Aorta (tissue), 5 donors: ENCODE results near the gene PPP6R3. TPM values are rescaled to one million over a fixed set of nuclear protein-coding genes. Genes with fewer than 3 reads are reported as not detected.
A peak's percentile ranks its signal among the peaks of the same experiment; 100 is the strongest.

Experiments used
- ATAC-seq: fragments of 200-7000 bp; cut with Tn5 transposase; one replicate; pipeline ENCODE4 v1.9.1; 2022; ENCODE audit warnings: moderate library complexity; ENCODE audit not compliant: low FRiP score
- DNase-seq, 2 donors: peaks; one replicate each; pipeline ENCODE4 v3.0.0-alpha.2; 2020
- H3K27ac ChIP-seq, 2 donors: one replicate each; pipeline ENCODE4 v1.5.1; 2013; ENCODE audit warnings: low read length in 2 of 2, mild to moderate bottlenecking in 2 of 2, moderate library complexity in 2 of 2, control low read depth in 1 of 2, inconsistent platforms in 1 of 2, low read depth in 1 of 2
- H3K27me3 ChIP-seq, 2 donors: one replicate each; pipeline ENCODE4 v1.6.1; 2013; ENCODE audit warnings: control low read depth in 1 of 2, low read length in 1 of 2, mild to moderate bottlenecking in 1 of 2, moderate library complexity in 1 of 2; ENCODE audit not compliant: insufficient read depth in 2 of 2, control insufficient read depth in 1 of 2
- H3K36me3 ChIP-seq, 2 donors: one replicate each; pipeline ENCODE4 v1.6.1; 2013; ENCODE audit warnings: control low read depth in 1 of 2, low read length in 1 of 2, mild to moderate bottlenecking in 1 of 2; ENCODE audit not compliant: insufficient read depth in 2 of 2, control insufficient read depth in 1 of 2
- H3K4me1 ChIP-seq, 2 donors: one replicate each; pipeline ENCODE4 v1.6.1; 2013; ENCODE audit warnings: low read length in 2 of 2, control low read depth in 1 of 2, mild to moderate bottlenecking in 1 of 2, moderate library complexity in 1 of 2; ENCODE audit not compliant: insufficient read depth in 2 of 2, control insufficient read depth in 1 of 2
- H3K4me3 ChIP-seq, 2 donors: one replicate each; pipeline ENCODE4 v1.5.1; 2013; ENCODE audit warnings: low read length in 2 of 2, control low read depth in 1 of 2, mild to moderate bottlenecking in 1 of 2
- H3K9me3 ChIP-seq: one replicate; pipeline ENCODE4 v1.6.1; 2013; ENCODE audit warnings: mild to moderate bottlenecking, low read length; ENCODE audit not compliant: control insufficient read depth
- WGBS, 2 donors: extraction: QIAGEN DNeasy Blood & Tissue Kit; methylation state at CpG; one replicate each; pipeline ENCODE4 v1.1.7; 2013; 5-methylcytosine and 5-hydroxymethylcytosine counted together
- intact Hi-C, 2 donors: fragments of 100-400 bp; cut with DNase I; formaldehyde crosslinking; loops; one replicate each; pipeline versions ENCODE4 v1.14.2 to v1.15.0; 2022
- polyA plus RNA-seq, 2 donors: library from polyadenylated mRNA; stranded (reverse); fragments of 200-250 nt; gene quantifications; one replicate each; pipeline ENCODE4 v1.2.3, GENCODE V29; 2013
- total RNA-seq, 2 donors: library from RNA; stranded (reverse); fragmentation: NEBNext Ultra II Directional; extraction: Animal tissue kit (Norgen Biotek cat#: 25700); gene quantifications; one replicate each; pipeline ENCODE4 v1.2.1, GENCODE V29; 2021
- donor health status: healthy with polysubstance abuse.
- donor health status: Bipolar disorder and iron deficiency.
- donor health status: DM: no; HTN: no; CAD: no.
- donor health status: DM: no; HTN: no; CAD: no.
- donor health status: DM: yes; HTN: yes; CAD: no.

Gene PPP6R3
- total and polyA plus RNA-seq, 4 donors, result 18.8 to 109 (median 65.4) TPM

DNA sequence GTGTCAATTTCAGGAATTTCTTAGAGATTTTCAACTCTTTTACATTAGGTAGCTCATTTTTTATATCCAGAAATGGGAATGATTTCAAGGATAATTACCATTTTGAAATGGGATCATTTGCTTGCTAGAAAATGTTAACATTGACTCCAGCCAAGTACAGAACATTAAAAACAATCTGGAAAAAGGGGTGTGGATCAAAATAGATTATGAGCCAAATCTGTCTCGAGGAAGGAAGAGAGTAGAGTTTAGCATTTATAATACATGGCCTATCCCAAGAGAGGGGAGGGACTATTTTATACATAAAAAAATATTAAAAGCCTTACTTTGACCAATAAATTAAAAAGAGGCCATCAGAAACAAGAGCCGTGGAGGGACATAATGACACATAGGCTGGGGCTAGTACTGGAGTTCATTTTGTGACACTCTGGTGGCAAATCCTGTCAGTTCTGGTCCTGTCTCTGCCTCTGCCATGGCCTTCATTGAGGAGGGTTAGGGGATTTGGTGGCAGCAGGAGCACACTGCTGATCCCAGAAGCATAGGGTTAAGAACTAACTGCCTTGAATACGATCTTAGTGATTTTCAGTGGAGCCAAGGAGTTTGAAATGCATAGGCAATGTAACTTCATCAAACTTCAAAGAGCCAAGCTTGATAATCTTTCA lies 20.4 kb downstream of the PPP6R3 start:
- no peak for DNase-seq
- Histone ChIP-seq H3K27me3 (no peaks in the 10 kb centered on the region), H3K4me1 (peaks cover 3 to 4% of the 10 kb centered on the region in 2 donors), H3K27ac (peak overlapping the region in 1 of 2 donors; percentile 80), H3K36me3 (no peaks in the 10 kb centered on the region), H3K9me3 (no peaks in the 10 kb centered on the region), H3K4me3 (no peak overlapping the region)
- peak; percentile 48 for ATAC-seq
- intact Hi-C loops, result no loop called here
- 11% methylated on average over 3 of the region's 3 CpGs for WGBS, 2 donors

DNA sequence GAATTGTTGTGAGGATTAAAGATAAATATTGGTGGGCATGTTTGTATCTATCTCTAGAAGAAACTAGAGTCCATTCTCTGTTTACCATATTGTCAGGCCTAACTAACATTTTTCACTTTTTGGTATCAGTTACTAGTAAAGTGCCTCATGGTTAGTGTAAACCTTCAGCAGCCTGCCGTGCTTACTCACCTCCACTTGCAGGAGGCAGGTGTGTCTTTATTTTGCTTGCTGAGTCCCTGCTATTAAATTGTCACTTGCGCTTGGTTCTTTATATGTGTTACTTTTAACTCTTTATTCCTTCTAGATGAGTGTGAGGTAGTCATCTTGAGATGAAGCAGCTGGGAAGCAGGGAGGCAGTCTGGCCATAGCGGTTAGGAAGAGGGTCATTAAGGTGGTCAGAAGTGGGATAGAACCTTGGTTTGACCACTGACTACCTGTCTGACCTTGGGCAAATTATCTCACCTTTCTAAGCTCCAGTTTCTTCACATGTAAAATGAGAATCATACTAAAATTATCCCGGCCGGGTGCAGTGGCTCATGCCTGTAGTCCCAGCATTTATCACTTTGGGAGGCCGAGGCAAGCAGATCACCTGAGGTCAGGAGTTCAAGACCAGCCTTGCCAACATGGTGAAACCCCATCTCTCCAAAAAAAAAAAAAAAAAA lies 21.2 kb downstream of the PPP6R3 start:
- H3K4me1 ChIP-seq, result peaks cover 3 to 4% of the 10 kb centered on the region in 2 donors
- H3K36me3 ChIP-seq, result no peaks in the 10 kb centered on the region
- no peaks in the 10 kb centered on the region for H3K27me3 ChIP-seq
- no peak for DNase-seq
- H3K9me3 ChIP-seq, result no peaks in the 10 kb centered on the region
- H3K27ac ChIP-seq, result no peak overlapping the region
- no peak for ATAC-seq
- WGBS, 2 donors, result 82 to 83% methylated on average over 6 of the region's 6 CpGs
- no peak overlapping the region for H3K4me3 ChIP-seq
- intact Hi-C loops, result no loop called here

DNA sequence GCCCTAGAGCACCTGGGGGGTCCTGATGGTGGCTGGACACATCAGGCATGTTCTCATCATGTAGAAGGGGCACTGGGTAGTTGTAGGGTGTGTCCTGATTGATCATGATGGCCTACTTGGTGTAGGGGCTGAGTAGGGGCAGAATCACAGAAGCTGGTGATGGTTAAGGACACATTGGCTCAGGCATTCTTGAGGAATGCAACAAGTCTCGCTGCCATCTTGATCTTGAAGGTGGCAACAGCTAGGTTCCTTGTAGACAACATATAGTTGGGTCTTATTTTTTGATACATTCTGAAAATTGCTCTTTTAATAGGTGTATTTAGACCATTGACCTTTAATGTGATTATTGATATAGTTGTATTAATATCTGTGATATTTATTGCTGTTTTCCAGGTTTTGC lies 28.1 kb downstream of the PPP6R3 start:
- ATAC-seq (no peak), DNase-seq (no peak)
- Histone ChIP-seq H3K9me3 (no peaks in the 10 kb centered on the region), H3K27ac (no peak overlapping the region), H3K4me1 (peaks cover 2 to 5% of the 10 kb centered on the region in 2 donors), H3K27me3 (no peaks in the 10 kb centered on the region), H3K36me3 (no peaks in the 10 kb centered on the region), H3K4me3 (no peak overlapping the region)
- intact Hi-C loops, result no loop called here
- WGBS, 2 donors, result 96 to 99% methylated on average over 1 of the region's 1 CpG

DNA sequence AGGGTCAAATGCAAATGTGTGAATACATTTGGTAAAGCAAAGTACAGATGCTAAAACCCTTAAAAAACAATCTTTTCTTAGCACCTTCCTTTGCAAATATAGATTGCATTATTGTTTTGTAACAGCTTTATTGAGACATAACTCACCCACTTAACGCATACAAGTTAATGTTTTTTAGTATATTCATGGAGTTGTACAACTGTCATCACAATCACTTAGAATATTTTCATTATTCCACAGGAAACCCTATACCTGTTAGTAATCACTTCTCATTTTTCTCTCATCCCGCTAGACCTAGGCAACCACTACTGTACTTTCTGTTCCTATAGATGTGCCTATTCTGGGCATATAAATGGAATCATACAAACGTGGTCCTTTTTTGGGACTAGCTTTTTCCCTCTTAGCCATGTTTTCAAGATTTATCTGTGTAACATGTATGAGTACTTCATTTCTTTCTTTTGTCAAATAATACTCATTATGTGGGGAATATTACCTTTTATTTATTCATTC lies 34.7 kb downstream of the PPP6R3 start:
- Histone ChIP-seq H3K27ac (no peak overlapping the region), H3K36me3 (no peaks in the 10 kb centered on the region), H3K9me3 (no peaks in the 10 kb centered on the region), H3K4me3 (no peak overlapping the region), H3K27me3 (no peaks in the 10 kb centered on the region), H3K4me1 (peaks cover 2 to 9% of the 10 kb centered on the region in 2 donors)
- ATAC-seq, result no peak
- intact Hi-C loops, result no loop called here
- no peak for DNase-seq
- WGBS, 2 donors, result 65 to 66% methylated on average over 3 of the region's 3 CpGs

DNA sequence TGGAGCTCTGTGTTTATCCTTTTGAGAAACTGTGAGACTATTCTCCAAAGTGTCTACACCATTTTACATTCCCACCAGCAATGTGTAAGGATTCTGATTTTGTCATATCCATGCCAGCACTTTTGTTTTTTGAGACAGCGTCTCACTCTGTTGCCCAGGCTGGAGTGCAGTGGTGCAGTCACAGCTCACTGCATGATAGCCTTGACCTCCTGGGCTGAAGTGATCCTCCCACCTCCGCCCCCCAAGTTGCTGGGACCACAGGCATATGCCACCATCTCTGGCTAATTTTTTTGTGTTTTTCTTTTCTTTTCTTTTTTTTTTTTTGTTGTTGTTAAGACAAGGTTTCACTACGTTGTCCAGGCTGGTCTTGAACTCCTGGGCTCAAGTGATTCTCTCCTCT lies 35.3 kb downstream of the PPP6R3 start:
- intact Hi-C loops, result no loop called here
- no peak overlapping the region for H3K27ac ChIP-seq
- H3K9me3 ChIP-seq, result no peaks in the 10 kb centered on the region
- H3K4me3 ChIP-seq, result no peak overlapping the region
- H3K36me3 ChIP-seq, result no peaks in the 10 kb centered on the region
- peaks cover 0 to 9% of the 10 kb centered on the region in 2 donors for H3K4me1 ChIP-seq
- no peaks in the 10 kb centered on the region for H3K27me3 ChIP-seq
- ATAC-seq, result no peak
- WGBS, 2 donors, result 57 to 69% methylated on average over 3 of the region's 3 CpGs
- DNase-seq, result no peak

DNA sequence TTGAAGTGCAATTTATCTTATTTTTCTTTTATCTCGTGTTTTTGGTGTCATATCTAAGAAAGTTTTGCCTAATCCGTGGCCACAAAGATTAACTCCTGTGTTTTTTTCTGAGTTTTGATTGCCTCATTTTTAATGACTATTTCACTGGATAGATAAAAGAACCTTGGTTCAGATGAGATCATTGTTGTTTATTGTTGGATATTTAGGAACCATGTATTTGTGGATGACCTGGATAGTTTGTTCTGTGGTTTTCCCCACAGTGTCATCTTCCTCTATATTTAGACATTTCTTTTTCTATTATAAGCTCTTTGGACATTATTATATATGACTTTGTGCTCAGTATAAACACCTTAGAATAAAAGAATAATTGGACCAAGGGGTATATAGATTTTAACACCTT lies 37.2 kb downstream of the PPP6R3 start:
- no peak overlapping the region for H3K27ac ChIP-seq
- peaks cover 0 to 4% of the 10 kb centered on the region in 2 donors for H3K4me1 ChIP-seq

DNA sequence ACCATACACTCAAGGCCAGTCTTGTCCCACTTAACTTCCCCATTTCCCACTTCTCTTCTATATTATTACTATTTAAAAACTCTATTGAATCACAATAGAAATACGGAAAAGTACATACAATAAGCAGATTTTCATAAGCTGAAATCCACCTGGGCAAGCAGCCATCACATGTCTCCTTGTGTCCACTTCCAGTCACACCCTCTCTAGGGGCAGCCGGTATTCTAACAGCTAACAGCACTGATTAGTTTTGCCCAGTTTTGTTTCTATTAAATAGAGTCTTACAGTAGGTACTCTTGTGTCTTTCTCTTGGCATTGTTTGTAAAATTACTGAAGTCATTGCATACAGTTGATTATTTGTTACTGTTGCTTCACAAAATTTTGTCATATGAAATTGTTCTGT lies 37.8 kb downstream of the PPP6R3 start:
- Histone ChIP-seq H3K27me3 (no peaks in the 10 kb centered on the region), H3K36me3 (no peaks in the 10 kb centered on the region), H3K27ac (no peak overlapping the region), H3K4me1 (peaks cover 0 to 4% of the 10 kb centered on the region in 2 donors), H3K9me3 (no peaks in the 10 kb centered on the region), H3K4me3 (no peak overlapping the region)
- 23 to 30% methylated on average over 2 of the region's 2 CpGs for WGBS, 2 donors
- ATAC-seq (no peak), DNase-seq (no peak)
- intact Hi-C loops, result no loop called here

More for the DNA sequence above, 37.2 kb downstream of the PPP6R3 start:
- Histone ChIP-seq H3K27me3 (no peaks in the 10 kb centered on the region), H3K9me3 (no peaks in the 10 kb centered on the region), H3K4me3 (no peak overlapping the region), H3K36me3 (no peaks in the 10 kb centered on the region)
- no peak for DNase-seq
- ATAC-seq, result no peak
- 47 to 60% methylated on average over 2 of the region's 2 CpGs for WGBS, 2 donors
- intact Hi-C loops, result no loop called here

DNA sequence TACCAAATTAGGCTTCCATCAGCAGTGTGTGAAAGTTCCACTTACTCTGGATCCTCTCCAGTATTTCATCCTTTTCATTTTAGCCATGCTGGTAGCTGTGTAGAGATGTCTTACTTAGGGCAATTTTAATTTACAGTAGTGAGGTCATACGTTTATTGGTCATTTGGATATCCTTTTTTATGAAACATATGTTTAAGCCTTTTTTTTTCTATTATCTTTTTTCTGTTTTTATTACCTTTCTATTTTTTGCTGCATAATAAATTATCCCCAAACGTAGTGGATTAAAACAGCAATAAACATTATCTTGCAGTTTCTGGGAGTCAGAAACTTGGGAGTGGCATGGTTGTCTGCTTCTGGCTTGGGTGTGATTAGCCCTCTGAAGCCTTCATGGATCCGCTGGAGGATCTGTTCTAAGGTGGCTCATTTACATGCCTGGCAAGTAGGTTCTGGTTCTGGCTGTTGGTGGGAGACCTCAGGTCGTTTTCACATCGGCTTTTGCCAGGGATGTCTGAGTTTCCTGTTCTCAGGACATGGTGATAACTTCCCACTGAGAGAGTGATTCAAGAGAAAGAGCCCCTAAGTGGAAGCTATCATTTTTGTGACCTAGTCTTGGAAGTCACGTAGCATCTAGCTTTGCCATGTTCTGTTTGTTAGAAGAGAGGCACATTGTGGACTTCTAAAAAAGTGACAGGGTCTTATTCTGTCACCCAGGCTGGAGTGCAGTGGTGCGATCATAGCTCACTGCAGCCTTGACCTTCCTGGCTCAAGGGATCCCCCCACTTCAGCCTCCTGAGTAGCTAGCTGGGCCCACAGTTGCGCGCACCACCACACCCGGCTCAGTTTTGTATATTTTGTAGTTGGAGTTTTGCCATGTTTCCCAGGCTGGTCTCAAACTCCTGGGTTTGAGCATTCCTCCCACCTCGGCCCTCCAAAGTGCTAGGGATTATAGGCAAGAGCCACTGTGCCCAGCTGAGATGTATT lies 38.6 kb downstream of the PPP6R3 start:
- intact Hi-C loops, result no loop called here
- H3K27ac ChIP-seq, result no peak overlapping the region
- H3K4me3 ChIP-seq, result no peak overlapping the region
- H3K36me3 ChIP-seq, result no peaks in the 10 kb centered on the region
- DNase-seq, result no peak
- ATAC-seq, result no peak
- peaks cover 0 to 4% of the 10 kb centered on the region in 2 donors for H3K4me1 ChIP-seq
- H3K27me3 ChIP-seq, result no peaks in the 10 kb centered on the region
- WGBS, 2 donors, result 65 to 67% methylated on average over 11 of the region's 11 CpGs
- no peaks in the 10 kb centered on the region for H3K9me3 ChIP-seq
